HG02884 (cell line): ENCODE data around the gene OGDH.
"Not testable (repeated sequence)": the region's sequence is repeated elsewhere in the genome, so short reads cannot be mapped to it uniquely, and the experiment has no call there.

ENCODE experiments used
- ATAC-seq: cut with Tn5 transposase; IDR thresholded peaks from one replicate; pipeline ENCODE4 v1.9.1; 2021; ENCODE audit warnings: mild to moderate bottlenecking, moderate library complexity; ENCODE audit not compliant: unreplicated experiment

The OGDH gene

GRCh38 chr7:44606341-44607140, at the start of gene OGDH:
Gene OGDH (plus strand): TSS chr7:44606627. CDS start chr7:44624344, 17,717 bp downstream.
- ATAC-seq: peak; percentile 92

GRCh38 chr7:44557485-44557884, 48.9 kb upstream of the OGDH start:
- ATAC-seq: no peak

- ATAC-seq: no peak
These were observed 46.9 kb upstream of the OGDH start for GRCh38 chr7:44559485-44559884.

GRCh38 chr7:44561481-44561880, 44.9 kb upstream of the OGDH start:
- ATAC-seq: no peak

GRCh38 chr7:44561962-44562621, 44.3 kb upstream of the OGDH start:
- ATAC-seq: no peak

- ATAC-seq: not testable (repeated sequence)
These were observed 43.8 kb upstream of the OGDH start for GRCh38 chr7:44562622-44562962.

GRCh38 chr7:44563171-44563679, 43.2 kb upstream of the OGDH start:
- ATAC-seq: no peak

- no peak for ATAC-seq
These were observed 41.8 kb upstream of the OGDH start for GRCh38 chr7:44564606-44565005.

GRCh38 chr7:44565097-44565794, 41.2 kb upstream of the OGDH start:
- no peak for ATAC-seq

- no peak for ATAC-seq
These were observed 40.5 kb upstream of the OGDH start for GRCh38 chr7:44565795-44566559.

- ATAC-seq: no peak
These were observed 39.7 kb upstream of the OGDH start for GRCh38 chr7:44566680-44567079.

GRCh38 chr7:44567884-44568283, 38.5 kb upstream of the OGDH start:
- ATAC-seq: no peak

- no peak for ATAC-seq
These were observed 37.5 kb upstream of the OGDH start for GRCh38 chr7:44568771-44569560.

- no peak for ATAC-seq
These were observed 36.5 kb upstream of the OGDH start for GRCh38 chr7:44569959-44570358.

- no peak for ATAC-seq
These were observed 33.7 kb upstream of the OGDH start for GRCh38 chr7:44572771-44573170.

GRCh38 chr7:44573464-44574286, 32.8 kb upstream of the OGDH start, which contains the start of gene DDX56:
Gene DDX56 (minus strand): TSS chr7:44573908. CDS start chr7:44573895, 13 bp downstream.
- ATAC-seq: peak; percentile 85

- no peak for ATAC-seq
These were observed 32.0 kb upstream of the OGDH start for GRCh38 chr7:44574287-44574872.

- ATAC-seq: no peak
These were observed 31.4 kb upstream of the OGDH start for GRCh38 chr7:44575054-44575453.

- ATAC-seq: no peak
These were observed 30.2 kb upstream of the OGDH start for GRCh38 chr7:44576228-44576627.
